IgD-negative memory B cell (primary cell): Measurements from ENCODE around the gene LEKR1. TPM values are rescaled to one million over a fixed set of nuclear protein-coding genes. Genes with fewer than 3 reads are reported as not detected.
"Not testable (repeated sequence)": the region's sequence is repeated elsewhere in the genome, so short reads cannot be mapped to it uniquely, and the experiment has no call there.

Source experiments
- H3K27ac Mint-ChIP-seq, 3 donors: one replicate each; pipeline ENCODE4 v1.8.0; 2020 to 2022; ENCODE audit warnings: mild to moderate bottlenecking in 3 of 3, mixed read lengths in 3 of 3, moderate library complexity in 1 of 3
- H3K27me3 Mint-ChIP-seq: one replicate; pipeline ENCODE4 v1.8.0; 2021; ENCODE audit warnings: mixed read lengths
- H3K36me3 Mint-ChIP-seq: one replicate; pipeline ENCODE4 v1.8.0; 2020; ENCODE audit warnings: mild to moderate bottlenecking, mixed read lengths
- H3K4me1 Mint-ChIP-seq, 3 donors: one replicate each; pipeline ENCODE4 v1.8.0; 2020 to 2022; ENCODE audit warnings: mixed read lengths in 3 of 3, mild to moderate bottlenecking in 1 of 3
- H3K4me3 Mint-ChIP-seq, 4 donors: one replicate each; pipeline ENCODE4 v1.8.0; 2020 to 2022; ENCODE audit warnings: mild to moderate bottlenecking in 4 of 4, mixed read lengths in 4 of 4, moderate library complexity in 3 of 4
- H3K9me3 Mint-ChIP-seq, 3 donors: one replicate each; pipeline ENCODE4 v1.8.0; 2020 to 2021; ENCODE audit warnings: mixed read lengths in 3 of 3, mild to moderate bottlenecking in 1 of 3
- polyA plus RNA-seq: library from polyadenylated mRNA; unstranded; fragments of 300-500 nt; fragmentation: Illumina TruSeq; gene quantifications from one replicate; pipeline ENCODE4 v1.2.3, GENCODE V29; 2021

The LEKR1 gene
- polyA plus RNA-seq, 1 donor from 2014 or later, result 0.93 TPM

DNA sequence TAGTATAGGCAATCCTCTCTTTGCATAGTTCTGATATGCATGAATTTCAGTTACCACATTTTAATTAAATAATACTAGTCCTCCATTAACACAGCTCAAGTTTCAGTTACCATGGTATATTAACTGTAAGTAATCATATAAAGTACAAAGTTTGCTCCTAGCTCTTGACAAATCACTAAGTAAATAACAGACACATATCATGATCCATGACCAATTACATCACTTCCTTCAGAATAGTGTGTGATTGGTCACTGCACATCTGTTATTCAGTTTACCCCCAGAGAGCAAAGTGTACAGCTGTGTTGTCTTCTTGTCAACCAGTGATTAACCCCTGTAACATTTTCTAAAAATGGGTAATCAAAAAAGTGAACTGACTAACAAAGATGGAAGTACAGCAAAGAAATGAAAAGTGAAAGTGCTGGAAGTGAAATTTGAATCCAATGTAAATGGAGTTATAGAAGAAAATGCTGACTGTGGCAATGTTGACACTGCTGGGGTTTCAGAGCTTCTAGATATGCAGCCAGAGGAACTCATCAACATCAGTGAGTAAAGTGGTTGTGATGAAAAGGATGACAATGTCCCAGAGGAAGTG lies 30.2 kb upstream of the LEKR1 start:
- Mint-ChIP-seq H3K4me3 (peak overlapping the region in 1 of 4 donors; percentile 24), H3K9me3 (peaks cover 2 to 13% (median 6%) of the 10 kb centered on the region in 3 donors)

DNA sequence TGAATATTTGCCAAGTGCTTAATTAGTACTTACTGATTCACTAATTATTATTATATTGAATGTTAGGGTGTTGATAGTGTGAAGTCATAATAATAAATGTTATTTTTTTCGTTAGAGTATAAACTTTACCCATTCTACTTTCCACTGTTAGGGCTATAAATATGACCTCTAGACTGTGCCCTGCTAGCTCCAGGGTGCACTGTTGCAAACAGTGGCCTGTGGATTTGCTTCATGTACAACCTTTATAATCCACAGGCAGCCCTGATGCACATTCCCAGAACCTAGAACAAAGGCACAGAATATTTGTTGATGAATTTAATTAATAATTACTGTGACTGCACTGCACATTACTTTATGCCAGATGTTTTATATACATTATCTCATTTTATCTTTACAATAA lies 28.8 kb upstream of the LEKR1 start:
- Mint-ChIP-seq H3K27ac (no peak overlapping the region), H3K27me3 (no peaks in the 10 kb centered on the region), H3K36me3 (peaks cover 9% of the 10 kb centered on the region), H3K4me1 (peaks cover 1 to 22% (median 6%) of the 10 kb centered on the region in 3 donors), H3K9me3 (peaks cover 4 to 13% (median 6%) of the 10 kb centered on the region in 3 donors), H3K4me3 (peak overlapping the region in 1 of 4 donors; percentile 7)

More for the DNA sequence above, 30.2 kb upstream of the LEKR1 start:
- Mint-ChIP-seq H3K4me1 (peaks cover 1 to 23% (median 6%) of the 10 kb centered on the region in 3 donors), H3K27me3 (no peaks in the 10 kb centered on the region), H3K27ac (no peak overlapping the region), H3K36me3 (peaks cover 7% of the 10 kb centered on the region)

DNA sequence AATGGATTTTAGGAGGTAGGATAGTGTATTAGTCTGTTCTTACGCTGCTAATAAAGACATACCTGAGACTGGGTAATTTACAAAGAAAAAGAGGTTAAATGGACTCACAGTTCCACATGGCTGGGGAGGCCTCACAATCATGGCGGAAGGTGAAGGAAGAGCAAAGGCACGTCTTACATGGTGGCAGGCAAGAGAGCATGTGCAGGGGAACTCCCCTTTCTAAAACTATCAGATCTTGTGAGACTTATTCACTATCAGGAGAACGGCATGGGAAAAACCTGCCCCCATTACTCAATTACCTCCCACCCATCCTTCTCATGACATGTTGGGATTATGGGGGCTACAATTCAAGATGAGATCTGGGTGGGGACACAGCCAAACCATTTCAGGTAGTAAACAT lies 25.9 kb upstream of the LEKR1 start:
- H3K9me3 Mint-ChIP-seq, result peaks cover 4 to 22% (median 6%) of the 10 kb centered on the region in 3 donors
- not testable (repeated sequence) for H3K4me1 Mint-ChIP-seq, H3K27me3 Mint-ChIP-seq, H3K36me3 Mint-ChIP-seq, H3K27ac Mint-ChIP-seq, H3K4me3 Mint-ChIP-seq

DNA sequence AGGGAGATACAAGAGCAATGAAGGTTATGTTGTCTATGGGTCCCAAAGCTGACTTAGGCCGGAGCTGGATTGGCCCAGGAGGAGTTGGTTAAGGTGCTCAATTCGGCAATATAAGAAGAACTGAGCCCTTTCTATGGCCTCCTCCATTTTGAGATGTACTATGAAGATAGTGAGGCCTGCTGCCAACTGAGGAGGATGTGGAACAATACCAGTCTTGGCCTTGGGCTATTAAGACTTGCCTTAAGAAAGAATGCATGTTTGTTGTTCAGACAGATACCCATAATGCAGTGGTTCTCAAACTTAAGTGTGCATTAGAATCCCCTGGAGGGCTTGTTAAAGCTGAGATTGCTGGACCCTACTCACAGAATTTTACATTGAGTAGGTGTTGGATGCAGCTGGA lies 24.4 kb upstream of the LEKR1 start:
- H3K27ac Mint-ChIP-seq, result no peak overlapping the region
- H3K36me3 Mint-ChIP-seq, result peaks cover 5% of the 10 kb centered on the region
- H3K27me3 Mint-ChIP-seq, result no peaks in the 10 kb centered on the region
- H3K4me3 Mint-ChIP-seq, result no peak overlapping the region
- H3K4me1 Mint-ChIP-seq, result peaks cover 0 to 9% (median 0%) of the 10 kb centered on the region in 3 donors
- H3K9me3 Mint-ChIP-seq, result peaks cover 4 to 22% (median 6%) of the 10 kb centered on the region in 3 donors

DNA sequence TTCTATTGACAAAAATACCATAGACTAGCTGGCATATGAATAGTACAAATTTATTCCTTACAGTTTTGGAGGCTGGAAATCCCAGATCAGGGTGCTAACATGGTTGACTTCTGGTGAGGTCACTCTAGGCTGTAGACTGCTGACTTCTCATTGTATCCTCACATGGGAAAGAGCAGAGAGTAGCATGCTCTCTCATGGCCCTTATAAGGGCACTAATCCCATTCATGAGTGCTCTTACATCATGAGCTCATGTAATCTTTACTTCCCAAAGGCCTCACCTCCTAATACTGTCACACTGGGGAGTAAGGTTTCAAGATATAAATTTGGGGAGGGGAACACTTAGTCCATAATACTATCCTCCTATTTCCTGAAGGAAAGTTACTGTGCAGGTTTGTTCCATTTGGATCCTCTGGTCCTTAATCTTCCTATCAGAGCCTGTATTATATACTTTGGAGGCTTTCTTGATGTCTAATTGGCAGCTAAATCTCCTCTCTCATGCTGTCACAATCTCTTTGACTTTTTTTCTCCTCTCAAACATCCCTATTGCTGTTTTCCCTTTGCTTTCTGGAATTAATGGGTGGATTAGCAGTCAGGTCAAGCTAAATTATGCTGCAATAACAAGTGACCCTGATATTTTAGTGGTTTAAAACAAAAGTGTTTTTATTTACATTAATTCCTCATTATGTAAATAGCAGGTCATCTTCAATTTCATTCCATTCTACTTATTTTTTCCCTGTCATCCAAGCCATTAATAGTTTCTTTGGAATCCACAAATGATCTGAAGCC lies 23.1 kb upstream of the LEKR1 start:
- Mint-ChIP-seq H3K27me3 (no peaks in the 10 kb centered on the region), H3K4me3 (no peak overlapping the region), H3K36me3 (peaks cover 5% of the 10 kb centered on the region), H3K4me1 (peaks cover 0 to 2% (median 0%) of the 10 kb centered on the region in 3 donors), H3K9me3 (peaks cover 4 to 22% (median 6%) of the 10 kb centered on the region in 3 donors), H3K27ac (no peak overlapping the region)

DNA sequence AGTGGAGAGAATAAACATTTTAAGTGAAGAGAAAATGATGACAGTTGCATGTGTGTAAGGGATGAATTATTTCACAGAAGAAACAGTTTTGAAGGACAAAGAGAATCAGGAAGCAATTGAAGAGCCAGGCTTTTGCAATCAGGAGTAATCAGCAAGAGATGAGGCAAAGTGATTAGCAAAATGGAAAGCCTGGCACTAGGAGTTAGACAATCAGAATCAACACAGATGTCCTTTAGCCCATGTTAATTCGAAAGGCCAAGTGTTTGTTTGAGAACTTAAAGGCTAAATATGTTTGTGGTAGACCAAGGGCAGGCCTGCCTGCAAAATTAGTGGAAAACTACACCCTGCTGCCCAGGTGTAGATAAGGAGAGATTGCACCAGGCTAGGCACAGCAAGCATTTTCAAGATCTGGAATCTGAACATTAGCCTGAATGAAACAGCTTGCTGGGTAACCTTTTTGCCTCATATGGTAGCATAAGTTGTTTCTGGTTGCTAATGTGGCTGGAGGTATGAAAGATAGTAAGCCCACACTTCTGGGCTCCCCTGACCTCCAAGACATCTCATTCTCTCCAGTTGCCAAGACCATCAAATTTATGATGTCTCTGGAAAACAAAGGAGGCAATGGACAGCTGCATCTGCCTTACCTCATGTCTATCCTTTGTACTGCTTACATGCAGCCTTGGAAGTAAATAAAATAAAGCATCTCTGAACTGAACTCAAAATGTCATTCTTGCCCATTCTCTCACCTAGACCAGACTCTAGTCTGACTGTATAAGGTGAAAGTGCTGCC lies 22.0 kb upstream of the LEKR1 start:
- Mint-ChIP-seq H3K9me3 (peaks cover 4 to 22% (median 6%) of the 10 kb centered on the region in 3 donors), H3K4me3 (no peak overlapping the region), H3K27ac (no peak overlapping the region), H3K4me1 (peaks cover 0 to 2% (median 0%) of the 10 kb centered on the region in 3 donors), H3K36me3 (peaks cover 5% of the 10 kb centered on the region), H3K27me3 (no peaks in the 10 kb centered on the region)

DNA sequence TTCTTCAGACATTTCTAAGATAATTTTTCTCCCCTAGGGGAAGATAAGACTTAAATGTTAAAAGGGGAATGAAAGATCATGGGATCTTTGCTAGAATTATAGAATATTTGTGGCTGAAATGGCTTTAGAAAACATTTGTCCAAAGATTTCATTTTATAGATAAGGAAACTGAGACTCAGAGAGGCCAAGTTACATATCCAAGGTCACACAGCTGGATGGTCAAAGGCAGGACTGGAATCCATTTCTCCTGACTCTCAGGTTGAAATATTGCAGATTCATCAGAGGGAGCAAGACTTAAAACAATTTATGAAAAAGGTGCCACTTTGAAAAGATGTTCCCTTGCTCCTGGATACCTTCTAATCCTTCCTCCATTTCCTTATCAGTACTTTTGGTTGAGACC lies 19.5 kb upstream of the LEKR1 start:
- no peak overlapping the region for H3K4me3 Mint-ChIP-seq
- H3K4me1 Mint-ChIP-seq, result peaks cover 0 to 2% (median 1%) of the 10 kb centered on the region in 3 donors
- H3K36me3 Mint-ChIP-seq, result peaks cover 5% of the 10 kb centered on the region
- no peaks in the 10 kb centered on the region for H3K27me3 Mint-ChIP-seq
- H3K27ac Mint-ChIP-seq, result no peak overlapping the region
- peaks cover 0 to 9% (median 0%) of the 10 kb centered on the region in 3 donors for H3K9me3 Mint-ChIP-seq

DNA sequence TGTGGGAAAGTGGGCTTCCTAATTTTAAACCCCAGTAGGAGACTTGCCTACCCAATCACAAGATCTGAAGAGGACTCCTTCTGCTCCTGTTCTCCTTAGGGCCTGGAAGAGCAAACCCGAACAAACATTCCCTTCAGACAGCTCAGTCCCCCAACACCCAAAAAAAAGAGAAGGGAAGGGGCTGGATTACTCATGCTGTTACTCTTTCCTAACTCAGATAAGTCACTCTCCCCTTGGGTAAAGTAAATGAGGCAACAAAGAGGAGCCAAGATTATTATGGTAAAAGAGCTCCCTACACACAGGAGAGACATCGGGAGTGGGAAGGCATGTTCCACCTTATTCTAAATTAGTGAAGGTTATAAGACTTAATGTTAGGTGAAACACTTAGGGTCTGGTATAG lies 18.1 kb upstream of the LEKR1 start:
- Mint-ChIP-seq H3K4me3 (no peak overlapping the region), H3K27me3 (no peaks in the 10 kb centered on the region), H3K27ac (peak overlapping the region in 1 of 3 donors; percentile 23), H3K36me3 (peaks cover 5% of the 10 kb centered on the region), H3K4me1 (peaks cover under 1 to 6% (median 3%) of the 10 kb centered on the region in 3 donors), H3K9me3 (peaks cover 0 to 8% (median 0%) of the 10 kb centered on the region in 3 donors)

DNA sequence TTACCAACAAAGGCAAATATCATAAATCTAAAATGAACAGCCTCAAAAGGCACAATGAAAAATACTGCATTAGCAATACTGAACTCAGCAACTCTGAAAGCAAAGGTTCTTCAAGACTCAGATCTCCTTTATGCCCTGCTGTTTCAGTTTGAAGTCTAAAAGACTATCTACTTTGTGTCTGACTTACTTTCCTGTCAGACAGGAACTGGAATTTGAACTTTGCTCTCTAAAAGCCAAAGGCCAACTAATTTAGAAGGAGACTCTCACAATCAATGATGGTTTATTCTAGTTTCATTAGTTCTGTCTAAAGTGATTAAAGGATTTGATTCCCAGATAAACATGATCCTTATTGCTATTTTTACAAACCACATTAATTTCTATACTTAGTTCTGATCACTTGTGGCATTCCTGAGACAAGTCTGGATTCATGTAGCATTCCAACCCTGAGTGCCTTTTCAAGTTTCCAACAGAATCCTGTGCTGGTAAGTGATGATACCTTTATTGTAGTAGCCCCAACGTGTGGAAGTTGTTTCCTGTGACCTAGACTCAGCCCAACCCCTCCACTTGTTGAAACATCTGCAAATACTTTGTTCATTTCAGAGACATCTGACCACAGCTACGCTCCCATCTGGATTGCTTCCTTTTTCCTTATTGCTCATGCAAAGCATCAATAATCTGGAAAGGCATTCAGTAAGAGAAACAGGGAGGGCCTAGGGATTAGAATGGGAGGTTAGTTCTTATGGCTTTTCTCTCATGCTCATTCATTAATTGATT lies 14.9 kb upstream of the LEKR1 start:
- Mint-ChIP-seq H3K27ac (no peak overlapping the region), H3K4me3 (no peak overlapping the region), H3K36me3 (peaks cover 5% of the 10 kb centered on the region), H3K27me3 (no peaks in the 10 kb centered on the region), H3K4me1 (peaks cover 10 to 21% (median 21%) of the 10 kb centered on the region in 3 donors), H3K9me3 (no peaks in the 10 kb centered on the region)

DNA sequence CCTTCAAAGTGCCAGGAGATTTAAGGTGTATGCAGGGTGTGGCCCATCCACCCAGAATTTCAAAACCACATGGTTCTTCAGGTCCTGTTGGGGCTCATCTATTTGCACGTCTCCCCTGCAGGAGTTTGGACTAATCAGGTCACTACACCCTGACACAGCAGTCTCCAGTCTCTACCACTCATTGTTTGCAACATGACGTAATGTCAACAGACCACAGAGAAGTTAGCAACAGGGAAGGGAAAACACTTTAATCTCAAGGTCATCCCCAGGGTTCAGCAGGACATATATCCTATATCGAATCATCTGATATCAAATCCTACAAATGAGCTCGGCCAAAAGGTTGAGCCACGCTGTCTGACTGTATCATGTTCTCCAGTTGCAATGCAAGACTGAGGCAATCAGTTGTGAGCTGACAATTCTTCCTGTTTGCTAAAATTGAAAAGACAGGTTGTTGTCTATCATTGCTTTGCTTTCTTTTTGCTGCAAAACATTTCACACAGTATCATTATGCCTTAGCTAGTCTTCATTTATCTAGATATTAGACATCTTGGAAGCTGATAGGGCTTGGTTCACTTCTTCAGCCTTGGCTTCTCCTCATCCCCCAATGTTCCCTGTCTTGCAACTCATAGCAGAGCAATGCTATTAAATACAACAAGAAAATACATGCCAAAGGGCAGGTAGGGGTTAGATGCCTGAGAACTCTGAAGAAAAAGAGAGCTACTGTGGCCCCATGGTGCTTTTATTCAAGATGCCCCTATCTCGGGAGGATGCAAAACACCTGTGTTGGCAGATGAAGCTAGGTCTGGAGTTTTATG lies 13.4 kb upstream of the LEKR1 start:
- Mint-ChIP-seq H3K9me3 (no peaks in the 10 kb centered on the region), H3K4me1 (peaks cover 16 to 29% (median 26%) of the 10 kb centered on the region in 3 donors), H3K27me3 (no peaks in the 10 kb centered on the region), H3K27ac (peak overlapping the region in 1 of 3 donors; percentile 44), H3K4me3 (peak overlapping the region in 1 of 4 donors; percentile 63), H3K36me3 (peaks cover 5% of the 10 kb centered on the region)

DNA sequence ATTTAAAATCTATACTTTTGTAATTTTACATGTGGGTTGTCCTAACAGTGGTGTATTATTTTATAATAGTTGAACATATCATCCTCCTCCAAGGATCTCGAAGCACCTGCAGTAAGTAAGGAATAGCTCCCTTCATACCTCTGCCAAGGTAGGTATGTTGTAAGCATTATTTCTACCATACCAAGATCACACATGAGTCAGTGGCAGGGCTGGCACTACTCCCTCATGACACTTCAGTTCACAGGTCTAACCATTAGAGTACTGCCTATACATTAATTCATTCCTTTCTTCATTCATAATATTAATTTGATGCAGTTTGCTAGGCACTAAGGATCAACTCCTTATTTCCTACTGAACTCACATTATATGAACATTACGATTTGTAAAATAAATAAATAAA lies 11.9 kb upstream of the LEKR1 start:
- Mint-ChIP-seq H3K9me3 (no peaks in the 10 kb centered on the region), H3K27ac (peak overlapping the region in 1 of 3 donors; percentile 44), H3K4me3 (no peak overlapping the region), H3K36me3 (peaks cover 5% of the 10 kb centered on the region), H3K27me3 (no peaks in the 10 kb centered on the region), H3K4me1 (peaks cover 21 to 40% (median 31%) of the 10 kb centered on the region in 3 donors)

DNA sequence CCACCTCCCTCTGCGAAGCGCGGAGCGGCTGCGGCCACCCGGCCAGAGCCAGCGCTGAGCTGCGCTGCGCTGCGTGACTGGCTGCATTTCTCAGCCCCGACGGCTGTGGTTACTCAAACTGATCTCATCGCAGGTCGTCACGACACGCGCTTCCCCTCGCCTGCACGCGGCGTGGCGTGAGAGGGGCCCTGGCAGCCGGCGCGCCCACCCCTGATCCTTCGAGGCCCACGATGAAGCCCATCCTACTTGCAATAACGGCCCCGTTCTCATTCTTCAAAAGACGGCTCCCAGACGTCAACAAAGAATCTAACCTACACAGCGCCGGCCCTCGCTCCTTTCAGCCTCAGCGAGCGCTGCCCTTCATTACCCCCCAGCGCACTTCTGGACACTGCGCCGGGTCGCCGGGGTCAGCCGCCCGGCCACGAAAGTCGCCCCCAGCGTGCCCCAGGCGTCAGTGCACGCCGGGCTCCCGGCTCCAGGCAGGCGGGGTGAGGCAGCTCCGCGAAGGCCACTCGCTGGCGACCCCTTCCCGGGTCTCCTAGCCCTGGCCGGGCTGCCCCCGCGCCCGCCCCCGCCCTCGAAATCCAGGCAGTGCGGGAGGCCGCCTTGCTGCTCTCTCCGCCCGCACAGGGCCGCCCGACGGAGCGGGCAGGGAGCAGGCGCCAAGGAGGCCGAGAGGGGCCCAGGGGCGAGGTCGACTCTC lies 9.9 kb upstream of the LEKR1 start:
- Mint-ChIP-seq H3K36me3 (no peaks in the 10 kb centered on the region), H3K9me3 (no peaks in the 10 kb centered on the region), H3K4me1 (peaks cover 20 to 40% (median 33%) of the 10 kb centered on the region in 3 donors), H3K27ac (peak overlapping the region; percentile 89 to 99 (median 93)), H3K4me3 (peak overlapping the region; percentile 89 to 99 (median 96)), H3K27me3 (no peaks in the 10 kb centered on the region)
